HepG2 (cell line): ENCODE data around the gene FRMD4A. TPM values are rescaled to one million over a fixed set of nuclear protein-coding genes. Genes with fewer than 3 reads are reported as not detected.

Experiments
- ATAC-seq: fragments of 200-7000 bp; cut with Tn5 transposase; 3 replicates; pipeline ENCODE4 v1.9.1; 2020; ENCODE audit warnings: mild to moderate bottlenecking, moderate library complexity
- BruUV-seq: library from RNA; stranded (reverse); fragments of 400-500 nt; replicated peaks from 2 replicates; lab custom pipeline; 2021; lab: Mats Ljungman, UMichigan
- CTCF ChIA-PET: fragments of 300-600 bp; formaldehyde crosslinking; extraction: SDS; loops from one replicate; lab custom pipeline; 2021; ENCODE audit warnings: low total read pairs, inconsistent platforms, low intra/inter-chr PET ratio; lab: Yijun Ruan, JAX
- POLR2A ChIA-PET: fragments of 350-600 bp; sonication (Branson Sonifier 250); formaldehyde crosslinking; loops from one replicate; lab custom pipeline; 2020; ENCODE audit warnings: antibody characterized with exemption, inconsistent platforms; lab: Yijun Ruan, JAX
- DNase-seq: peaks from one replicate; pipeline ENCODE4 v3.0.0-alpha.2; 2015; ENCODE audit warnings: low spot score
- FAIRE-seq: peaks from 3 replicates; lab custom pipeline; 2011; peaks lifted over from hg19 to GRCh38; lab: Jason Lieb, UNC
- H2AFZ ChIP-seq: one replicate; pipeline ENCODE4 v1.6.1; 2011; ENCODE audit warnings: low read length, inconsistent platforms
- H3K27ac ChIP-seq: fragments of 300-600 bp; 3 replicates; pipeline ENCODE4 v1.8.0; 2011; ENCODE audit warnings: mixed run types, mild to moderate bottlenecking, mixed read lengths, low read length, inconsistent platforms; ENCODE audit not compliant: insufficient read depth; ENCODE audit errors: extremely low read length
- H3K27me3 ChIP-seq, 2 experiments: fragments of 200-600 bp in 1 of 2; 2 replicates in 1 of 2; 3 replicates in 1 of 2; pipeline versions ENCODE4 v1.6.0 to v1.8.0; 2011; ENCODE audit warnings: low read length in 2 of 2, mild to moderate bottlenecking in 2 of 2, moderate library complexity in 2 of 2, inconsistent platforms in 1 of 2; ENCODE audit not compliant: insufficient read depth in 2 of 2, control insufficient read depth in 1 of 2
- H3K36me3 ChIP-seq, 2 experiments: fragments of 200-600 bp in 1 of 2; replicated peaks in 1 of 2; 2 replicates in 1 of 2; 3 replicates in 1 of 2; pipeline versions ENCODE4 v1.5.1 to v1.8.0; 2011; ENCODE audit warnings: low read length in 2 of 2, inconsistent platforms in 1 of 2; ENCODE audit not compliant: insufficient read depth in 2 of 2, control insufficient read depth in 1 of 2
- H3K4me1 ChIP-seq: 2 replicates; pipeline ENCODE4 v1.5.1; 2012; ENCODE audit warnings: low read length, inconsistent platforms; ENCODE audit not compliant: insufficient read depth
- H3K4me2 ChIP-seq: 2 replicates; pipeline ENCODE4 v1.6.0; 2011; ENCODE audit warnings: low read depth, low read length, inconsistent platforms
- H3K4me3 ChIP-seq, 3 experiments: fragments of 200-600 bp in 1 of 3; sonication (generic), shearing (Covaris generic) in 1 of 3; replicated peaks in 1 of 3; 2 replicates each; pipeline ENCODE4 v1.5.1; 2011 to 2016; ENCODE audit warnings: low read length in 3 of 3, inconsistent platforms in 2 of 3, low read depth in 2 of 3, mild to moderate bottlenecking in 2 of 3, control low read depth in 1 of 3, mixed read lengths in 1 of 3; ENCODE audit not compliant: insufficient read depth in 1 of 3
- H3K79me2 ChIP-seq: one replicate; pipeline ENCODE4 v1.6.1; 2011; ENCODE audit warnings: low read length, inconsistent platforms; ENCODE audit not compliant: insufficient read depth
- H3K9ac ChIP-seq: 2 replicates; pipeline ENCODE4 v1.6.0; 2011; ENCODE audit warnings: mild to moderate bottlenecking, low read depth, low read length, inconsistent platforms; ENCODE audit not compliant: insufficient read depth
- H3K9me3 ChIP-seq: 2 replicates; pipeline ENCODE4 v1.5.1; 2012; ENCODE audit warnings: mild to moderate bottlenecking, low read length
- H4K20me1 ChIP-seq: 2 replicates; pipeline ENCODE4 v1.6.0; 2011; ENCODE audit warnings: inconsistent platforms, mild to moderate bottlenecking, low read length, moderate library complexity; ENCODE audit not compliant: insufficient read depth
- ELF1 ChIP-seq: sonication (generic); formaldehyde crosslinking; IDR thresholded peaks from 2 replicates; pipeline ENCODE4 v1.4.0; 2020; ENCODE audit warnings: missing genetic modification reagents
- FOXJ3 ChIP-seq: sonication (generic); formaldehyde crosslinking; IDR thresholded peaks from 2 replicates; pipeline ENCODE4 v1.4.0; 2020; ENCODE audit warnings: missing genetic modification reagents, mild to moderate bottlenecking, borderline replicate concordance
- GFI1 ChIP-seq: sonication (generic); formaldehyde crosslinking; IDR thresholded peaks from 2 replicates; pipeline ENCODE4 v1.5.0; 2020; ENCODE audit warnings: missing genetic modification reagents, mild to moderate bottlenecking, borderline replicate concordance
- KDM6A ChIP-seq: IDR thresholded peaks from 2 replicates; pipeline ENCODE4 v1.6.1; 2016; ENCODE audit warnings: low read depth
- MEIS1 ChIP-seq: sonication (generic); formaldehyde crosslinking; IDR thresholded peaks from 2 replicates; pipeline ENCODE4 v1.9.0; 2021; ENCODE audit warnings: mild to moderate bottlenecking, missing genetic modification reagents, moderate library complexity, borderline replicate concordance
- POGZ ChIP-seq: sonication (generic); formaldehyde crosslinking; IDR thresholded peaks from 2 replicates; pipeline ENCODE4 v1.4.0; 2020; ENCODE audit warnings: mild to moderate bottlenecking, missing genetic modification reagents
- RBAK ChIP-seq: sonication (generic); formaldehyde crosslinking; IDR thresholded peaks from 2 replicates; pipeline ENCODE4 v1.5.1; 2020; ENCODE audit warnings: mild to moderate bottlenecking, missing genetic modification reagents
- SCMH1 ChIP-seq: sonication (generic); formaldehyde crosslinking; IDR thresholded peaks from 2 replicates; pipeline ENCODE4 v1.9.0; 2021; ENCODE audit warnings: missing genetic modification reagents, mild to moderate bottlenecking, borderline replicate concordance
- SRY ChIP-seq: sonication (generic); formaldehyde crosslinking; IDR thresholded peaks from 2 replicates; pipeline ENCODE4 v1.8.0; 2022; ENCODE audit warnings: mild to moderate bottlenecking, missing genetic modification reagents
- ZFP37 ChIP-seq: sonication (generic); formaldehyde crosslinking; IDR thresholded peaks from 2 replicates; pipeline ENCODE4 v1.4.0; 2020; ENCODE audit warnings: missing genetic modification reagents, borderline replicate concordance
- ZNF317 ChIP-seq: sonication (generic); formaldehyde crosslinking; IDR thresholded peaks from 2 replicates; pipeline ENCODE4 v1.5.0; 2020; ENCODE audit warnings: mild to moderate bottlenecking, missing genetic modification reagents
- ZNF607 ChIP-seq: sonication (generic); formaldehyde crosslinking; IDR thresholded peaks from 2 replicates; pipeline ENCODE4 v1.5.1; 2020; ENCODE audit warnings: missing genetic modification reagents, mild to moderate bottlenecking, borderline replicate concordance
- ZNF720 ChIP-seq: sonication (generic); formaldehyde crosslinking; IDR thresholded peaks from 2 replicates; pipeline ENCODE4 v1.4.0; 2020; ENCODE audit warnings: missing genetic modification reagents
- WGBS: methylation state at CpG from one replicate; pipeline ENCODE4 v1.1.6; 2017; ENCODE audit warnings: low lambda C conversion rate; 5-methylcytosine and 5-hydroxymethylcytosine counted together
- in situ Hi-C: cut with HindIII; loops from 2 replicates; pipeline ENCODE4 v1.10.0; 2017; ENCODE audit warnings: low pct_unique_long_range_greater_than_20kb; ENCODE audit not compliant: extremely low pct_ligation_motif_present
- intact Hi-C: fragments of 100-400 bp; cut with micrococcal nuclease; formaldehyde crosslinking; loops from one replicate; pipeline ENCODE4 v1.10.0; 2022; ENCODE audit not compliant: unreplicated experiment
- polyA plus RNA-seq, 8 experiments: library from polyadenylated mRNA; depleted of rRNA in 3 of 8; stranded (reverse) in 7 of 8; unstranded in 1 of 8; fragments of >200 nt; fragmentation: Illumina TruSeq in 4 of 8; extraction: Trizol in 4 of 8; gene quantifications; 2 replicates each; pipeline versions ENCODE4 v1.2.1 to v1.2.3, GENCODE V29; 2011 to 2016; ENCODE audit warnings: low read depth in 4 of 8, missing spikeins in 1 of 8, mixed read lengths in 1 of 8; ENCODE audit not compliant: insufficient read depth in 1 of 8
- total RNA-seq, 5 experiments: library from RNA; depleted of rRNA; stranded (reverse); fragments of >200 nt; fragmentation: Illumina TruSeq; extraction: Trizol; gene quantifications; 2 replicates each; pipeline ENCODE4 v1.2.3, GENCODE V29; 2016; ENCODE audit warnings: low read depth in 1 of 5
- TF ChIP-seq, protein P1 (sequence below): sonication (generic); IDR thresholded peaks from 2 replicates; pipeline ENCODE4 v1.6.1; 2016; ENCODE audit warnings: low read depth, borderline replicate concordance

Gene FRMD4A
- total and polyA plus RNA-seq, 2 of the 13 experiments (the other 11 are each of a cell fraction or from before 2014, with no cell fraction given): 0.09 to 0.26 TPM

- in situ Hi-C loops (no loop called here), intact Hi-C loops (no loop called here)
- Histone ChIP-seq H3K9me3 (no peaks in the 10 kb centered on the region), H3K4me2 (no peak overlapping the region), H3K27ac (no peak overlapping the region), H2AFZ (no peak overlapping the region), H3K4me1 (no peaks in the 10 kb centered on the region), H3K36me3 (no peaks in the 10 kb centered on the region), H3K4me3 (no peak overlapping the region), H4K20me1 (no peaks in the 10 kb centered on the region), H3K27me3 (no peaks in the 10 kb centered on the region), H3K79me2 (no peaks in the 10 kb centered on the region), H3K9ac (no peak overlapping the region)
- ChIA-PET POLR2A (no interaction called here), CTCF (no interaction called here)
- FAIRE-seq (no peak), DNase-seq (no peak), ATAC-seq (no peak)
- no TSS peak for BruUV-seq
- 26% methylated on average over 6 of the region's 6 CpGs for WGBS
- TF ChIP-seq FOXJ3 (CRISPR knock-in tag) (no peak), ZNF317 (CRISPR knock-in tag) (no peak)
- TF ChIP-seq, protein P1, sequence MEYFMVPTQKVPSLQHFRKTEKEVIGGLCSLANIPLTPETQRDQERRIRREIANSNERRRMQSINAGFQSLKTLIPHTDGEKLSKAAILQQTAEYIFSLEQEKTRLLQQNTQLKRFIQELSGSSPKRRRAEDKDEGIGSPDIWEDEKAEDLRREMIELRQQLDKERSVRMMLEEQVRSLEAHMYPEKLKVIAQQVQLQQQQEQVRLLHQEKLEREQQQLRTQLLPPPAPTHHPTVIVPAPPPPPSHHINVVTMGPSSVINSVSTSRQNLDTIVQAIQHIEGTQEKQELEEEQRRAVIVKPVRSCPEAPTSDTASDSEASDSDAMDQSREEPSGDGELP: no peak
Measured at GRCh38 chr10:14056610-14057332, 274.0 kb downstream of the FRMD4A start.

DNA sequence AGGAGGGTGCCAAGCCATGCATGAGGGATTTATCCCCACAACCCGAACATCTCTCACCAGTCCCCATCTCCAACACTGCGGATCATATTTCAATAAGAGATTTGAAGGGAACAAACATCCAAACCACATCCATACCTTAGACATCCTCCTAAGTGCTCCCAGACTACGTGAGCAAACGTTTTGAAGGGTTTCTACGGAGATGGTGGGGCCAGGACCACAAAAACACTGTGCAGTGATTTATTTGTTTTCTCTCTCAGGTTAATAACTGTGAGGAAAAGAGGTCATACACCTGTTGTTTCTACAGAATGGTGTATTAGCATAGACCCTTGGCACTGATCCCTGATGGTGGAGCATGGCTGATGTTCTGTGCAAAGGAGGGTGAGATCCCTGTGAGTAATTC is 277.8 kb downstream of the FRMD4A start:
- ATAC-seq (no peak), DNase-seq (no peak), FAIRE-seq (no peak)
- Histone ChIP-seq H3K4me1 (no peaks in the 10 kb centered on the region), H3K27ac (no peak overlapping the region), H3K4me3 (no peak overlapping the region), H3K36me3 (no peaks in the 10 kb centered on the region), H4K20me1 (no peaks in the 10 kb centered on the region), H3K27me3 (no peaks in the 10 kb centered on the region), H3K79me2 (no peaks in the 10 kb centered on the region), H3K9ac (no peak overlapping the region), H3K9me3 (no peaks in the 10 kb centered on the region), H2AFZ (no peak overlapping the region), H3K4me2 (no peak overlapping the region)
- CTCF ChIA-PET: no interaction called here
- in situ Hi-C loops (no loop called here), intact Hi-C loops (no loop called here)
- BruUV-seq: no TSS peak
- POLR2A ChIA-PET: no interaction called here
- TF ChIP-seq ELF1 (CRISPR knock-in tag) (no peak), ZFP37 (CRISPR knock-in tag) (no peak), ZNF607 (CRISPR knock-in tag) (no peak), GFI1 (CRISPR knock-in tag) (no peak), RBAK (CRISPR knock-in tag) (no peak), SCMH1 (CRISPR knock-in tag) (no peak), KDM6A (no peak), ZNF720 (no peak), SRY (CRISPR knock-in tag) (no peak), MEIS1 (CRISPR knock-in tag) (no peak), POGZ (CRISPR knock-in tag) (no peak)
- 6% methylated on average over 5 of the region's 5 CpGs for WGBS
